NK-92 (cell line): ENCODE data around the gene PARN.
"Not testable (repeated sequence)": the region's sequence is repeated elsewhere in the genome, so short reads cannot be mapped to it uniquely, and the experiment has no call there.

ENCODE experiments used
- DNase-seq: peaks from one replicate; lab custom pipeline; 2025; ENCODE audit not compliant: unreplicated experiment; lab: John Stamatoyannopoulos, UW

The PARN gene

DNA sequence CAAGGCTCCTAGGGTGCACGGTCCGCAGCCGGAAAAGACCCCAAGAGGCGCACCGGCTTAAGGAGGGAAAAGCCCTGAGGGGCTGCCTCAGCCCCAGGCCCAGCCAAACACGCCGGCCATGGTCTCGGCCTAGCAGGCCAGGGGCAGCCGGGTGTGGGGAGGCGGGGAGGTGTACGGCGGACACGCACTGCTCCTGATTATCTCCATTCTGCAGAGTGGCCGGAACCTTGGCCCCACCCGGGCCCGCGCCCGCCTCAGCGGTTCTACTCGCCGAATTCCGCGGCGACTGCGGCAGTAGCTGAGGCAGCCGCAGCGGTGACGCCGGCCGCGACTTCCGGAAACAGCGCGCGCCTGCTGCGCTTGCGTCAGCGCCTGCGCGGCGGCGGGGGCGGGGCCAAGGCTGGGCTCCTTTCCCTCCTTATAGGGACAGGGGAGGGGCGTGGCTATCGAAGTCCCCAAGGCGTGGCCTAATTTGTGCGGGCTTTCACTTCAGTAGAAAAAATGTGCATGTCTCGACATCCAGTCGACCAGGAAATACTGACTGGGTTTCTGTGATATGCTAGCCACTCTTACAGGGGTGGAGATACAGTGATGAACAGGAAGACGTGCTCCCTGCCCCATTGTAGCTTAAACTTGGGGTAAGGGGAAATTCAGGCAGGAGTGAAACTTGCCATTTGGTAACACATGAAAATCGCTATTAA lies at the start of gene PARN:
Gene PARN, minus strand, starts transcription at position 342 of the 701 bp plus-strand sequence. Its CDS starts 135 bp downstream, at position 207.
- DNase-seq = peak; percentile 70

DNA sequence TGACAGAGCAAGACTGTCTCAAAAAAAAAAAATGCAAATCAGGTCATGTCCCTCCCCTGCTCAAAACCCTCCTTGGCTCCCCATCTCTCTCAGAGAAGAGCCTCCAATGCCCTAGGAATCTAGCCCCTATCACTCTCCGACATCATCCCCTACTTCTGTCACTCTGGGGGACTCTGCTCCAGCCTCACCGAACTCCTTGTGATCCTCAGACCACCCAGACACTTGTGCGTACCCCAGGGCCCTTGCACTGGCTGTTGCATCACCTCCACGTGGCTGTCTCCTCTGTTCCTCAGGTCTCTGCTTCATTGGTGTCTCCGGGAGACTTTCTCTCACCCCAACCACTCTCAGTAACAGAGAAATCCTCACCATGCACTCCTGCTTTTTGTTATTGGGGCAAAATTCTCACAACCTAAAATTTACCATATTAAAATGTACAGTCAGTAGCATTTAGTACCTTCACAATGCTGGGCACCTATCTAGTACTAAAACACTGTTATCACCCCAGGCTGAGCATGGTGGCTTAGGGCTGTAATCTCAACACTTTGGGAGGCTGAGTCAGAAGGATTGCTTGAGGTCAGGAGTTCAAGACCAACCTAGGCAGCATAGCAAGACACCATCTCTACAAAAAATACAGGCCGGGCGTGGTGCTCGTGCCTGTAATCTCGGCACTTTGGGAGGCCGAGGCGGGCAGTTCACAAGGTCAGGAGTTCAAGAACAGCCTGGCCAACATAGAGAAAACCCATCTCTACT lies 48.9 kb upstream of the PARN start:
- DNase-seq = no peak

DNA sequence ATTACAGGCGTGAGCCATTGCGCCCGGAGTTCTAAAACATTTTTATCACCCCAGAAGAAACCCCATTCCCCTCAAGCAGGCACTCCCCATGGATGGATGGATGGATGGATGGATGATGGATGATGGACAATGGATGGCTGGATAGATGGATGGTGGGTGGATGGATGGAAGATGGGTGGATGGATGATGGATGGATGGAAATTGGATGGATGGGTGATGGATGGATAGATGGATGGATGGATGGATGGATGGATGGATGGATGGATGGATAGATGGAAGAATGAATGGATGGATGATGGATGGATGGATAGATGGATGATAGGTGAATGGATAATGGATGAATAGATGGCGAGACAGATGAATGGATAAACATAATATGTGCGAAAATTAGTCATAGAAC lies 47.6 kb upstream of the PARN start:
- no peak for DNase-seq

DNA sequence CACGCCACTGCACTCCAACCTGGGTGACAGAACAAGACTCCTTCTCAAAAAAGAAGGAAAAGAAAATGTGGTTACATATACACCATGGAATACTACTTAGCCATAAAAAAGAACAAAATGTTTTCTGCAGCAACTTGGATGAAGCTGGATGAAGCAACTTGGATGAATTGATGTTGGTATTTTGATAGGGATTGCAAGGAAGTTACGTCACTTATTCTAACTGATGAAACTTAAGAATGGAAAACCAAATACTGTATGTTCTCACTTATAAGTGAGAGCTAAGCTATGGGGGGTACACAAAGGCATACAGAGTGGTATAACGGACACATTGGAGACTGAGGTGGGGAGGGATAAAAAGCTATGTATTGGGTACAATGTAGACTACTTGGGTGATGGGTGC lies 46.6 kb upstream of the PARN start:
- no peak for DNase-seq

- DNase-seq = no peak
These were observed 42.4 kb upstream of the PARN start for GRCh38 chr16:14672403-14672971.

GRCh38 chr16:14669776-14670175 lies 39.7 kb upstream of the PARN start:
- no peak for DNase-seq

GRCh38 chr16:14668556-14669223 lies 38.6 kb upstream of the PARN start:
- no peak for DNase-seq

GRCh38 chr16:14667347-14668266 lies 37.5 kb upstream of the PARN start:
- DNase-seq = no peak

DNA sequence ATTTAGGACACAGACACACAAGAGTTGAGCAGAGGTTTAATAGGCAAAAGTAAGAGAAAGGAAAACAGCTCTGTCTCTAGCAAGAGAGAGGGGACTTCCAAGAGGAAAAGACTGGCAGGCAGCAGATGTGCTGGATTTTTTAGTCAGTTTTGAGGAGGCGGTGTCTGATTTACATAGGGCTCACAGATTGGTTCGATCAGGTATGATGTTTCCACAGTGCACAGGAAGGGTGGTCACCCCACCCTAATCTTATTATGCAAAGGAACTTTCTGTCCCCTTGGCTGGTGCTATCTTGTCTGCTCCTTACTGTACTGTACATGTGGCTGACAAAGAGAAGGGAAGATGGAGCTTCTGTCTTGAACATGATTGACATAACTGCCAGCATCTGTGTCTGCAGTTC lies 28.0 kb upstream of the PARN start:
- no peak for DNase-seq

- no peak for DNase-seq
These were observed 22.7 kb upstream of the PARN start for GRCh38 chr16:14652726-14653125.

DNA sequence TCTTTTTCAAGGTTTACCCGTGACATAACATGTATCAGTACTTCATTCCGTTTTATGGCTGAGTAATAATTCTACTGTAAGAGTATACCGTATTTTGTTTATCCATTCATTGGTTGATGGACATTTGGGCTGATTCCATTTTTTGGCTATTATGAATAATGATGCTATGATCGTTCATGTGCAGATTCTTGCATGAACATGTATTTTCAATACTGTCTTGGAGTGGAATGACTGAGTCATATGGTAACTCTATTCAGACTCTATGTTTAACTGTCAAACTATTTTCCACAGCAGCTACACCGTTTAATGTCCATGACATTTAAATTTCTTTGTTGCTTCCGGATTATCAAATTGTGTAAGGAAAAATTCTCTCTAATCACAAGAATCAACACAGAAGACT lies 20.6 kb upstream of the PARN start:
- DNase-seq = no peak

- DNase-seq = no peak
These were observed 19.8 kb upstream of the PARN start for GRCh38 chr16:14649816-14650215.

DNA sequence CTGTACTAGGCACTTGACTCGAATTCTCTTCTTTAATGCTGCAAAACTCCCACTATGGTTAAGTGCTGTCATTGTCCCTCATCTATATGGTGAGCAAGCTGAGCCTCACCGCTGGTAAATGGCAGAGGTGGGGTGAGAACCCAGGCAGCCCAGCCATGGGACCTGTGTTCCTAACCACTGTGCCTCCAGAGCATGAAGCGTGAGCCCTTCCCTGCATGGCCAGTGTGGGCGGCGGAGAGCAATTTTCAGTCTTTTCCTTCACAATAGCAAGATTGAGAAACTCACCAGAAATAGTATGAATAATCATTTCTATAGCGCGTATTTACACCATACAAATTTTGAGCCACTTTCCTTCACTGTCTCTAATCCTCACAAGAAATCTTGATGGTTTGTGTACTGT lies 11.9 kb upstream of the PARN start:
- no peak for DNase-seq

DNA sequence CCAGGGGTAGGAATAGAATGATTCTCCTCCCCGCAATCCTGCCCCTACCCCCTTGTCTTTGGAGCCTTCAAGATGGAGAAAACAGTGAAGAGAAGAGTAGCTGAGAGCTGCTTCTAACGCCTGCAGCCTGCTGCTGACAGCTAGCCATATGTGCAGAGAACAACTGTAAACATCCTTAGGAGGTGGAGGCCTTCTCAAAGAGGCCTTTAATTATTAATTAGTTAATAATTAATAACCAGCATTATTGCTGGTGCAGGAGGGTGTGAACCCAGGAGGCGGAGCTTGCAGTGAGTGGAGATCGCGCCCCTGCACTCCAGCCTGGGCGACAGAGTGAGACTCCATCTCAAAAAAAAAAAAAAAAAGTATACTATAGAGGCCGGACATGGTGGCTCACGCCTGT lies 11.1 kb upstream of the PARN start:
- no peak for DNase-seq

DNA sequence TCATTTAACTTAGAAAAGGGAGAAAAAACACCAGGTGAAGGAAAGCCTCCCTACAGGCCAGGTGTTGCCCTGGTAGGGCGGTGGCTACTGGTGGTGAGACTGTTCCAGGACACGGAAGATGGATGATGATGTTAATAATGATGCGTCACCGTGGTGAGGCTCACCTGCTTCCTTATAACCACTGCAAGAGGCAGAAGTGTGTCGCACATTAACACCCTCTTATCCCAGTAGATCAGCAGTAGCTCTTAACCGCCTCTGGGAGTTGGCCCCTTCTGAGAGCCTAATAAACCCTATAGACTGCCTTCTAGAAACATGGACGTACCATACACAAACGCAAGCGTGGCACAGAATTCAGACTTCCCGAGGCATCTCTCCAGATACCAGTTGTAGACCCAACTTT lies 10.5 kb upstream of the PARN start:
- no peak for DNase-seq

DNA sequence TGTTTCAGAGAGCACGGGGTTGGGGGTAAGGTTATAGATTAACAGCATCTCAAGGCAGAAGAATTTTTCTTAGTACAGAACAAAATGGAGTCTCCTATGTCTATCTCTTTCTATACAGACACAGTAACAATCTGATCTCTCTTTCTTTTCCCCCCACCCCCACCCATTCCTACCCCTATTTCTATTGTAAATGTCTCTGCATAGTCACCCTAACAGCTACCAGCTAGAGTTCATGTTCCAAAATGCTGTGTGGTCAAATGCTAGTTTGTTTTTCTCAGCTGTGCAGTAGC lies 6.8 kb upstream of the PARN start:
- DNase-seq = not testable (repeated sequence)

- DNase-seq = not testable (repeated sequence)
These were observed 6.3 kb upstream of the PARN start for GRCh38 chr16:14636179-14636950.

DNA sequence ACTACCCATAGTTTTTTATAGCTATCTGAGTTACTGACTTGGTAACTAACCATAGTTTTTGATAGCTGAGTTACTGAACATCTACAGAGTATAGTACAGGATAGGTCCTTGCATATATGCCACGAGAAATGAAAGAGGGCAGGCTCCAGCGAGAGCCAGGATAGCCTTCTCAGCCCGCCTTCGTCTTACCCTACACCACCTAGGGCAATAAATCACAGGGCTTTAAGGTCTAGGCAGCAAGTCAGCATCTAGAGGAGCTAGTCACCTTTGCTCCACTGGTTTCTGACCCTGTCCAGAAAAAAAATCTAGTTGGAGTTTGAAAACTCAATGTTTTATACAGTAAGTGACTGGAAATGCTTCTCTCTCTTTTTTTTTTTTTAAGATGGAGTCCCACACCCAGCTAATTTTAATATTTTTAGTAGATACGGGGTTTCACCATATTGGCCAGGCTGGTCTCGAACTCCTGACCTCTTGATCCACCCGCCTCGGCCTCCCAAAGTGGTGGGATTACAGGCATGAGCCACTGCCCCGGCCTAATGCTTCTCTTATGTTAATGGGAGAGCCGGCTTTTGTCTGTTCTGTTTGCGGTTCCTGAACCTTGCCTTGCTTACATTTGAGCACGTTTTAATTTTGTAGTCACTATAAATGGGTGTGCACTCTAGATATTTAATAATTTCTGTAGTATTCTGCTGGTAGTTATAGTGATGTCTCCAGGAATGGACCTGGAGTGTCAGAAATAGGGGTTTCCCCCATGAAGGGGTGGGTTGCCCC lies 5.5 kb upstream of the PARN start:
- DNase-seq = no peak

GRCh38 chr16:14634389-14634725 lies 4.3 kb upstream of the PARN start:
- no peak for DNase-seq
